Neural cell (in vitro differentiated cells): Measurements from ENCODE around the gene B3GALNT2. TPM values are rescaled to one million over a fixed set of nuclear protein-coding genes. Genes with fewer than 3 reads are reported as not detected.

Experiments
- H2AFZ ChIP-seq: fragments of 200-600, 300-800 bp; sonication (generic), shearing (Covaris generic); 2 replicates; pipeline ENCODE4 v1.6.0; 2014; ENCODE audit warnings: low read depth, mild to moderate bottlenecking, antibody characterized with exemption, low read length, moderate library complexity
- H3F3A ChIP-seq: fragments of 200-600 bp; shearing (Covaris generic); 2 replicates; pipeline ENCODE4 v1.6.1; 2016; ENCODE audit warnings: mild to moderate bottlenecking, moderate library complexity, mixed read lengths, antibody characterized with exemption, low read length; ENCODE audit not compliant: insufficient read depth, poor library complexity, severe bottlenecking
- H3K27ac ChIP-seq: fragments of 200-600, 300-800 bp; sonication (generic), shearing (Covaris generic); 2 replicates; pipeline ENCODE4 v1.5.1; 2014; ENCODE audit warnings: mild to moderate bottlenecking, low read length, moderate library complexity
- H3K27me3 ChIP-seq: fragments of 300-800, 200-600 bp; sonication (generic), shearing (Covaris generic); 2 replicates; pipeline ENCODE4 v1.6.0; 2014; ENCODE audit warnings: mild to moderate bottlenecking, low read depth, low read length, moderate library complexity; ENCODE audit not compliant: insufficient read depth
- H3K36me3 ChIP-seq: fragments of 300-800, 200-600 bp; sonication (generic), shearing (Covaris generic); 2 replicates; pipeline ENCODE4 v1.5.1; 2014; ENCODE audit warnings: mild to moderate bottlenecking, antibody characterized with exemption, low read length, moderate library complexity; ENCODE audit not compliant: insufficient read depth
- H3K4me2 ChIP-seq: fragments of 300-800, 200-600 bp; sonication (generic), shearing (Covaris generic); 2 replicates; pipeline ENCODE4 v1.6.0; 2014; ENCODE audit warnings: mild to moderate bottlenecking, low read length
- H3K4me3 ChIP-seq: fragments of 300-800, 200-600 bp; sonication (generic), shearing (Covaris generic); 2 replicates; pipeline ENCODE4 v1.5.1; 2014; ENCODE audit warnings: mild to moderate bottlenecking, low read length, moderate library complexity
- H3K79me2 ChIP-seq: fragments of 200-600 bp; shearing (Covaris generic); replicated peaks from 2 replicates; pipeline ENCODE4 v1.6.0; 2014; ENCODE audit warnings: mild to moderate bottlenecking, low read length, moderate library complexity; ENCODE audit not compliant: insufficient read depth
- H3K9ac ChIP-seq: fragments of 300-800, 200-600 bp; sonication (generic), shearing (Covaris generic); 2 replicates; pipeline ENCODE4 v1.6.1; 2016; ENCODE audit warnings: mild to moderate bottlenecking, low read length, mixed read lengths
- H3K9me2 ChIP-seq: fragments of 200-600 bp; shearing (Covaris generic); 2 replicates; pipeline ENCODE4 v1.6.1; 2016; ENCODE audit warnings: mild to moderate bottlenecking, low read length, mixed read lengths; ENCODE audit not compliant: insufficient read depth
- H3K9me3 ChIP-seq: fragments of 200-600, 300-800 bp; sonication (generic), shearing (Covaris generic); 2 replicates; pipeline ENCODE4 v1.6.1; 2016; ENCODE audit warnings: mild to moderate bottlenecking, mixed run types, low read length, moderate library complexity, mixed read lengths
- H4K20me1 ChIP-seq: fragments of 200-600 bp; shearing (Covaris generic); 2 replicates; pipeline ENCODE4 v1.6.1; 2016; ENCODE audit warnings: mild to moderate bottlenecking, mixed run types; ENCODE audit not compliant: insufficient read depth
- CTCF ChIP-seq: fragments of 450-650 bp; IDR thresholded peaks from 2 replicates; pipeline ENCODE4 v1.5.1; 2014; ENCODE audit warnings: antibody characterized with exemption, mild to moderate bottlenecking, moderate library complexity; ENCODE audit not compliant: poor library complexity, severe bottlenecking
- EP300 ChIP-seq: fragments of 450-650 bp; conservative IDR thresholded peaks from 2 replicates; pipeline ENCODE4 v1.6.1; 2014; ENCODE audit warnings: antibody characterized with exemption, mild to moderate bottlenecking, moderate library complexity; ENCODE audit not compliant: poor library complexity, severe bottlenecking
- EZH2 ChIP-seq: fragments of 200-600, 300-800 bp; shearing (Covaris generic), sonication (generic); IDR thresholded peaks from 2 replicates; pipeline ENCODE4 v1.6.1; 2014; ENCODE audit warnings: antibody characterized with exemption, low read length, borderline replicate concordance, mild to moderate bottlenecking; ENCODE audit not compliant: insufficient read depth, poor library complexity, severe bottlenecking
- MXI1 ChIP-seq: fragments of 450-650 bp; conservative IDR thresholded peaks from 2 replicates; pipeline ENCODE4 v1.6.1; 2014; ENCODE audit warnings: antibody characterized with exemption, mild to moderate bottlenecking; ENCODE audit not compliant: poor library complexity, severe bottlenecking
- POLR2AphosphoS5 ChIP-seq: IDR thresholded peaks from 2 replicates; pipeline ENCODE4 v1.6.1; 2012
- RAD21 ChIP-seq: fragments of 450-650 bp; conservative IDR thresholded peaks from 2 replicates; pipeline ENCODE4 v1.6.1; 2014; ENCODE audit warnings: antibody characterized with exemption, mild to moderate bottlenecking, moderate library complexity
- REST ChIP-seq: IDR thresholded peaks from 2 replicates; pipeline ENCODE4 v1.6.1; 2012; ENCODE audit warnings: borderline replicate concordance
- SMC3 ChIP-seq: fragments of 450-650 bp; conservative IDR thresholded peaks from 2 replicates; pipeline ENCODE4 v1.6.1; 2014; ENCODE audit warnings: antibody characterized with exemption, mild to moderate bottlenecking, moderate library complexity; ENCODE audit not compliant: poor library complexity
- TAF1 ChIP-seq: IDR thresholded peaks from 2 replicates; pipeline ENCODE4 v1.6.1; 2012; ENCODE audit warnings: low read depth
- polyA plus RNA-seq: library from polyadenylated mRNA; depleted of rRNA; stranded (reverse); fragments of >200 nt; gene quantifications from 2 replicates; pipeline ENCODE4 v1.2.3, GENCODE V29; 2014

Gene B3GALNT2
- polyA plus RNA-seq, 1 donor from 2014 or later: 29.0 TPM

GRCh38 chr1:235410467-235410866 is 93.8 kb downstream of the B3GALNT2 start:
- Histone ChIP-seq H3K4me3 (no peak overlapping the region), H3K27ac (no peak overlapping the region), H3K4me2 (no peak overlapping the region), H3K27me3 (no peaks in the 10 kb centered on the region), H2AFZ (no peak overlapping the region), H3K9me2 (no peaks in the 10 kb centered on the region), H3K36me3 (no peaks in the 10 kb centered on the region), H3K79me2 (no peaks in the 10 kb centered on the region), H3K9me3 (no peaks in the 10 kb centered on the region), H3F3A (no peaks in the 10 kb centered on the region), H3K9ac (no peak overlapping the region), H4K20me1 (no peaks in the 10 kb centered on the region)
- TF ChIP-seq CTCF (no peak), MXI1 (no peak), TAF1 (no peak), EP300 (no peak), POLR2AphosphoS5 (no peak), RAD21 (no peak), EZH2 (no peak), REST (no peak), SMC3 (no peak)

GRCh38 chr1:235409042-235409820 is 95.0 kb downstream of the B3GALNT2 start:
- H3K36me3 ChIP-seq: no peaks in the 10 kb centered on the region
- no peak overlapping the region for H3K27ac ChIP-seq

More at GRCh38 chr1:235409042-235409820, 95.0 kb downstream of the B3GALNT2 start:
- Histone ChIP-seq H3K79me2 (no peaks in the 10 kb centered on the region), H3K4me3 (no peak overlapping the region), H3K9ac (no peak overlapping the region), H4K20me1 (no peaks in the 10 kb centered on the region), H3K9me3 (no peaks in the 10 kb centered on the region), H3K27me3 (no peaks in the 10 kb centered on the region), H3K9me2 (no peaks in the 10 kb centered on the region), H2AFZ (no peak overlapping the region), H3K4me2 (no peak overlapping the region), H3F3A (no peaks in the 10 kb centered on the region)
- no peak for TF ChIP-seq RAD21
- no peak for TF ChIP-seq EP300
- no peak for TF ChIP-seq EZH2
- no peak for TF ChIP-seq TAF1
